Osteoblast (primary cell): ENCODE measurements around the gene MRPS18B. TPM values are rescaled to one million over a fixed set of nuclear protein-coding genes. Genes with fewer than 3 reads are reported as not detected.
A peak's percentile ranks its signal among the peaks of the same experiment; 100 is the strongest.

Experiments used
- DNase-seq: peaks from one replicate; pipeline ENCODE4 v3.0.0; 2011; ENCODE audit warnings: low spot score, mixed read lengths; ENCODE audit not compliant: insufficient read length; ENCODE audit errors: missing footprints
- H2AFZ ChIP-seq: 2 replicates; pipeline ENCODE4 v1.6.0; 2011; ENCODE audit warnings: mild to moderate bottlenecking, low read length
- H3K27ac ChIP-seq: 2 replicates; pipeline ENCODE4 v1.5.1; 2011; ENCODE audit warnings: mild to moderate bottlenecking, low read depth, low read length, moderate library complexity
- H3K27me3 ChIP-seq: 2 replicates; pipeline ENCODE4 v1.6.0; 2012; ENCODE audit warnings: mild to moderate bottlenecking, control low read depth, inconsistent platforms, low read length, moderate library complexity; ENCODE audit not compliant: insufficient read depth
- H3K36me3 ChIP-seq: 2 replicates; pipeline ENCODE4 v1.5.1; 2011; ENCODE audit warnings: mild to moderate bottlenecking, low read length, control low read depth, moderate library complexity; ENCODE audit not compliant: insufficient read depth
- H3K4me1 ChIP-seq: 2 replicates; pipeline ENCODE4 v1.5.1; 2011; ENCODE audit warnings: mild to moderate bottlenecking, low read length, control low read depth, moderate library complexity; ENCODE audit not compliant: insufficient read depth
- H3K4me2 ChIP-seq: 2 replicates; pipeline ENCODE4 v1.6.0; 2011; ENCODE audit warnings: mild to moderate bottlenecking, low read length; ENCODE audit not compliant: insufficient read depth
- H3K4me3 ChIP-seq: fragments of 200-600 bp; sonication (generic); 3 replicates; pipeline ENCODE4 v1.5.1; 2012; ENCODE audit warnings: mild to moderate bottlenecking, low read length, inconsistent platforms; ENCODE audit not compliant: insufficient read depth
- H3K79me2 ChIP-seq: 2 replicates; pipeline ENCODE4 v1.6.0; 2012; ENCODE audit warnings: mild to moderate bottlenecking, low read length, control low read depth, inconsistent platforms; ENCODE audit not compliant: insufficient read depth
- H3K9me3 ChIP-seq: 2 replicates; pipeline ENCODE4 v1.5.1; 2011; ENCODE audit warnings: low read depth, low read length, control low read depth
- H4K20me1 ChIP-seq: 2 replicates; pipeline ENCODE4 v1.6.0; 2012; ENCODE audit warnings: mild to moderate bottlenecking, low read length, control low read depth; ENCODE audit not compliant: insufficient read depth
- total RNA-seq: library from RNA; depleted of rRNA; stranded (reverse); fragments of >200 nt; gene quantifications from 2 replicates; pipeline ENCODE4 v1.2.3, GENCODE V29; 2012
- TF ChIP-seq, protein P1 (sequence below): IDR thresholded peaks from 2 replicates; pipeline ENCODE4 v1.5.1; 2011; ENCODE audit warnings: mild to moderate bottlenecking, low read depth, low read length, moderate library complexity; ENCODE audit errors: extremely low read depth

The MRPS18B gene
- total RNA-seq, 1 donor, result 67.3 TPM

DNA sequence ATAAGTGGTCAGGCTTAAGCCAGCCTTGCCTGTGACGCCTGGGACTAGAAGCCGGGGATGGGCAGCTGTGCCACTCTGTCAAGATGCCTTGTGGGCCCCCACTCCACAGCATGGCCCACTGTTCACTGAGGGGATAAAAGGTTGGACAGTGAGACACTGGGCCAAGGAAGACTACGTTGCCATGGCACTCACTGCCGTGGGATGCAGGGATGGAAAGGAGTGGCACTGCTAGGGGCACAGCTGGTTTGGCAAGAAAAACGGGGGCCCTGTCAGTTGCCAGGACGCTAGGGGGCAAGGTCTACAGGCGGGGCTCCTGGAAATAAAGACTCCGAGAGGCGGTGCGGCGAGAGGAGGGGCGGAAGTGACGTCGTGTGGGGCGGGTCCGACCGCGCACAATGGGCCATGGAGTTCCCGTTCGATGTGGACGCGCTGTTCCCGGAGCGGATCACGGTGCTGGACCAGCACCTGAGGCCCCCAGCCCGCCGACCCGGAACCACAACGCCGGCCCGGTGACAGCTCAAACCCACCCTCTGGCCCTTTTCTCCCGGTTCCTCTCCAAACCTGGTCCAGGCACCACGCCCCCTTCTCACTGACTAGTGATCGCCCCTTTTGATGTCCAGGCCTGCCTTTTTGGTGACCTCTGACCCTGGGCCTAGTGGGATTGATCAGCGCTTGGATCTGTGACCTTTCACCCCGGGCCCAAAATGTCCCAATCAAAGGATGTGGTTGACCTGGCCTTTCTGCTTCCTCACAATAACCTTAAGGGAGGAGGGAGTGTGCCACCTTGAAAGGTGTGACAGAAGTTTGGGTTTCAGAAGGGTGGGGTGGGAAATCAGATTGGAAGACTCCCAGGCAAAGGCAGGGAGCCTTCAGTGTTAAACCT is 9.1 kb downstream of the MRPS18B start, which contains the start of gene ATAT1:
Gene ATAT1, plus strand, starts transcription at position 391 of the 883 bp plus-strand sequence.
- Histone ChIP-seq H3K79me2 (peaks cover 14% of the 10 kb centered on the region), H3K27ac (peak within 1 kb of the TSS; percentile 82), H3K36me3 (peaks cover 59% of the 10 kb centered on the region), H3K4me1 (peaks cover 10% of the 10 kb centered on the region), H3K27me3 (no peaks in the 10 kb centered on the region), H3K4me2 (peak within 1 kb of the TSS; percentile 98), H4K20me1 (no peaks in the 10 kb centered on the region), H3K4me3 (peak within 1 kb of the TSS; percentile 91), H3K9me3 (no peaks in the 10 kb centered on the region), H2AFZ (peak within 1 kb of the TSS; percentile 96)
- TF ChIP-seq, protein P1, sequence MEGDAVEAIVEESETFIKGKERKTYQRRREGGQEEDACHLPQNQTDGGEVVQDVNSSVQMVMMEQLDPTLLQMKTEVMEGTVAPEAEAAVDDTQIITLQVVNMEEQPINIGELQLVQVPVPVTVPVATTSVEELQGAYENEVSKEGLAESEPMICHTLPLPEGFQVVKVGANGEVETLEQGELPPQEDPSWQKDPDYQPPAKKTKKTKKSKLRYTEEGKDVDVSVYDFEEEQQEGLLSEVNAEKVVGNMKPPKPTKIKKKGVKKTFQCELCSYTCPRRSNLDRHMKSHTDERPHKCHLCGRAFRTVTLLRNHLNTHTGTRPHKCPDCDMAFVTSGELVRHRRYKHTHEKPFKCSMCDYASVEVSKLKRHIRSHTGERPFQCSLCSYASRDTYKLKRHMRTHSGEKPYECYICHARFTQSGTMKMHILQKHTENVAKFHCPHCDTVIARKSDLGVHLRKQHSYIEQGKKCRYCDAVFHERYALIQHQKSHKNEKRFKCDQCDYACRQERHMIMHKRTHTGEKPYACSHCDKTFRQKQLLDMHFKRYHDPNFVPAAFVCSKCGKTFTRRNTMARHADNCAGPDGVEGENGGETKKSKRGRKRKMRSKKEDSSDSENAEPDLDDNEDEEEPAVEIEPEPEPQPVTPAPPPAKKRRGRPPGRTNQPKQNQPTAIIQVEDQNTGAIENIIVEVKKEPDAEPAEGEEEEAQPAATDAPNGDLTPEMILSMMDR, result peak; percentile 34
- DNase-seq, result peak; percentile 95

- Histone ChIP-seq H3K79me2 (no peaks in the 10 kb centered on the region), H3K27ac (no peak overlapping the region), H3K9me3 (no peaks in the 10 kb centered on the region), H4K20me1 (no peaks in the 10 kb centered on the region), H3K4me1 (no peaks in the 10 kb centered on the region), H3K27me3 (no peaks in the 10 kb centered on the region), H3K36me3 (peaks cover 49% of the 10 kb centered on the region), H2AFZ (no peak overlapping the region), H3K4me3 (no peak overlapping the region), H3K4me2 (no peak overlapping the region)
- DNase-seq, result no peak
- TF ChIP-seq, protein P1, result no peak
Measured at GRCh38 chr6:30635834-30636233, 18.2 kb downstream of the MRPS18B start.

- Histone ChIP-seq H3K27me3 (no peaks in the 10 kb centered on the region), H3K4me1 (no peaks in the 10 kb centered on the region), H3K27ac (no peak overlapping the region), H3K4me3 (no peak overlapping the region), H3K4me2 (no peak overlapping the region), H4K20me1 (no peaks in the 10 kb centered on the region), H2AFZ (no peak overlapping the region), H3K9me3 (no peaks in the 10 kb centered on the region), H3K79me2 (no peaks in the 10 kb centered on the region), H3K36me3 (peaks cover 40% of the 10 kb centered on the region)
- DNase-seq, result peak; percentile 37
- TF ChIP-seq, protein P1, result no peak
Measured at GRCh38 chr6:30640481-30640880, 22.8 kb downstream of the MRPS18B start.

GRCh38 chr6:30641048-30641447 is 23.4 kb downstream of the MRPS18B start:
- Histone ChIP-seq H3K27me3 (no peaks in the 10 kb centered on the region), H3K27ac (no peak overlapping the region), H4K20me1 (no peaks in the 10 kb centered on the region), H3K4me2 (no peak overlapping the region), H3K36me3 (peaks cover 39% of the 10 kb centered on the region), H3K4me1 (no peaks in the 10 kb centered on the region), H3K79me2 (peaks cover 5% of the 10 kb centered on the region), H2AFZ (no peak overlapping the region), H3K9me3 (no peaks in the 10 kb centered on the region), H3K4me3 (no peak overlapping the region)
- TF ChIP-seq, protein P1, result no peak
- no peak for DNase-seq
